ENCODE results near the gene VIT.

VIT gene, protein sequence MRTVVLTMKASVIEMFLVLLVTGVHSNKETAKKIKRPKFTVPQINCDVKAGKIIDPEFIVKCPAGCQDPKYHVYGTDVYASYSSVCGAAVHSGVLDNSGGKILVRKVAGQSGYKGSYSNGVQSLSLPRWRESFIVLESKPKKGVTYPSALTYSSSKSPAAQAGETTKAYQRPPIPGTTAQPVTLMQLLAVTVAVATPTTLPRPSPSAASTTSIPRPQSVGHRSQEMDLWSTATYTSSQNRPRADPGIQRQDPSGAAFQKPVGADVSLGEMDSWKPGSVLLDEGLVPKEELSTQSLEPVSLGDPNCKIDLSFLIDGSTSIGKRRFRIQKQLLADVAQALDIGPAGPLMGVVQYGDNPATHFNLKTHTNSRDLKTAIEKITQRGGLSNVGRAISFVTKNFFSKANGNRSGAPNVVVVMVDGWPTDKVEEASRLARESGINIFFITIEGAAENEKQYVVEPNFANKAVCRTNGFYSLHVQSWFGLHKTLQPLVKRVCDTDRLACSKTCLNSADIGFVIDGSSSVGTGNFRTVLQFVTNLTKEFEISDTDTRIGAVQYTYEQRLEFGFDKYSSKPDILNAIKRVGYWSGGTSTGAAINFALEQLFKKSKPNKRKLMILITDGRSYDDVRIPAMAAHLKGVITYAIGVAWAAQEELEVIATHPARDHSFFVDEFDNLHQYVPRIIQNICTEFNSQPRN

GRCh38 chr2:36696533-36696932, at the start of gene VIT:
Gene VIT, plus strand, starts transcription at chr2:36696707. Its CDS starts 19,664 bp downstream, at chr2:36716371.
- DNase-seq (ENCODE audit: low spot score): no peak
- in situ Hi-C loops (cut with MboI; ENCODE audit: low pct_unique_long_range_greater_than_20kb, low sequenced_read_pairs, unreplicated experiment): no loop called here
- TF ChIP-seq CTCF (IDR thresholded peaks at IDR 0.05; ENCODE audit: extremely low read depth, insufficient read depth, missing control alignments): no peak

DNA sequence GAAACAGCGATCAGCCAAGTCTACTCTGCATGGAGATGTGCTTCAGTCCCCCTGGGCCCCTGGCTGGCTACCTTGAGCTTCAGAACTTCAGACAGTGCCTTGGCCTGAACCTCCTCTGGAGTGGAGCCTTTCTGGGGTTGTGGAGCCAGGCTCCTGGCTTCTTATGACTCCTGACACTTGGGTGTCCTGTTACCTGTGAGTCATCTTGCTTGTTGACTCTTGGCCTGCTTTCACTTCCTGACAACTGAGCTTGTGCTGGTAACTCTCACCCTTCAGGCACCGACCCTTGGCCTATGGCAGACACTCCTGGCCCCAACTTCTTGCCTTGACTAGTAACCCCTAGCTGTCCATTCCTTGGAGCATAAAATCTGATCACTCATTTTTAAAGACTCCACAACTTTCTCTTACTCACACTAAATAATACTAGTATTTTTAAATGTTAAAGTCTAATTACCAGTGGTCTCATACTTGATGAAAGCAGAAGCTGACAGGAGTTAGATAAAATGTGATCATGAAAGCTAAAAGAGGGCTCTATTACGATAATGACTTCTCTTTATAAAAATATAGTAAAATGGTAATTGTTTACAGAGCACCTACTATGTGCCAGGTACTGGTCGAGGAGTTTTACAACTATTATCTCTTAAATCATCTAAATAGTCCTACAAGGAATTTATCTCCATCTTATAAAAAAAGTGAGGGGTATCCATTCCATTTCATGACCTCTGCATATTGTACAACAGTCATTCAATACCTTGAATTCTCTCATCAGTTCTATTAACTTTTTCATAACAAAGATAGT, 46.3 kb upstream of the VIT start:
- in situ Hi-C loops (cut with MboI; ENCODE audit: low pct_unique_long_range_greater_than_20kb, low sequenced_read_pairs, unreplicated experiment): loop anchor here (25.0 kb wide), 1 partner anchor 288 kb away; the partner anchor contains the start of gene CRIM1
- DNase-seq (ENCODE audit: low spot score): peak; percentile 23
- no peak for TF ChIP-seq CTCF (IDR thresholded peaks at IDR 0.05; ENCODE audit: extremely low read depth, insufficient read depth, missing control alignments)

GRCh38 chr2:36653155-36653554, 43.4 kb upstream of the VIT start:
- DNase-seq (ENCODE audit: low spot score): no peak
- in situ Hi-C loops (cut with MboI; ENCODE audit: low pct_unique_long_range_greater_than_20kb, low sequenced_read_pairs, unreplicated experiment): loop anchor here (25.0 kb wide), 1 partner anchor 291 kb away; the partner anchor contains the start of gene CRIM1
- no peak for TF ChIP-seq CTCF (IDR thresholded peaks at IDR 0.05; ENCODE audit: extremely low read depth, insufficient read depth, missing control alignments)

GRCh38 chr2:36653967-36654694, 42.4 kb upstream of the VIT start:
- TF ChIP-seq CTCF (IDR thresholded peaks at IDR 0.05; ENCODE audit: extremely low read depth, insufficient read depth, missing control alignments): no peak
- in situ Hi-C loops (cut with MboI; ENCODE audit: low pct_unique_long_range_greater_than_20kb, low sequenced_read_pairs, unreplicated experiment): loop anchor here (25.0 kb wide), 1 partner anchor 292 kb away; the partner anchor contains the start of gene CRIM1
- no peak for DNase-seq (ENCODE audit: low spot score)

- TF ChIP-seq CTCF (IDR thresholded peaks at IDR 0.05; ENCODE audit: extremely low read depth, insufficient read depth, missing control alignments): no peak
- no peak for DNase-seq (ENCODE audit: low spot score)
- in situ Hi-C loops (cut with MboI; ENCODE audit: low pct_unique_long_range_greater_than_20kb, low sequenced_read_pairs, unreplicated experiment): loop anchor here (25.0 kb wide), 1 partner anchor 293 kb away; the partner anchor contains the start of gene CRIM1
Observed at GRCh38 chr2:36655453-36655852, 41.1 kb upstream of the VIT start.

Data from GM13977 (cell line).